ENCODE measurements around the gene TP53BP1. TPM values are rescaled to one million over a fixed set of nuclear protein-coding genes. Genes with fewer than 3 reads are reported as not detected.

Gene TP53BP1
- polyA plus RNA-seq, 4 donors, result 58.1 to 92.9 (median 84.7) TPM

DNA sequence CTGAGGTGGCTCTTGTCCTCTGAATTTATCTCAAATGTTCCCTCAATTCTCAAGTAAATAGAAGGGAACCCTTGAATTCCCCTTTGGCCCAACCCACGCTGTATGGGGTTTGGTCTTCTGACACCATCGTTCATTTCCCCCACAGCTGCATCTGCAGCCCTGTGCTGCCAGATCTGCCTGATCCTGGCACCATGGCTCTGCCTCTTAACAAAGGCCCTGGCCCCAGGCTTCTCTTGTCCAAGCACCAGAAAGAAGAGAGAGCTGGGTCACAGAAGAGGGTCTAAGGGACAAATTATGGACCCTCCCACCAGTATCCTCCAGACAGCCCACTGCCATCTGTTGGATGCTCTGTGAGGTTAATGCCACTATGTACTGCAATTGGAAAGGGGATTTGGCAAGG, 26.2 kb upstream of the TP53BP1 start:
- no peak for DNase-seq (ENCODE audit: low read depth in 4 of 4, low spot score in 3 of 4)

DNA sequence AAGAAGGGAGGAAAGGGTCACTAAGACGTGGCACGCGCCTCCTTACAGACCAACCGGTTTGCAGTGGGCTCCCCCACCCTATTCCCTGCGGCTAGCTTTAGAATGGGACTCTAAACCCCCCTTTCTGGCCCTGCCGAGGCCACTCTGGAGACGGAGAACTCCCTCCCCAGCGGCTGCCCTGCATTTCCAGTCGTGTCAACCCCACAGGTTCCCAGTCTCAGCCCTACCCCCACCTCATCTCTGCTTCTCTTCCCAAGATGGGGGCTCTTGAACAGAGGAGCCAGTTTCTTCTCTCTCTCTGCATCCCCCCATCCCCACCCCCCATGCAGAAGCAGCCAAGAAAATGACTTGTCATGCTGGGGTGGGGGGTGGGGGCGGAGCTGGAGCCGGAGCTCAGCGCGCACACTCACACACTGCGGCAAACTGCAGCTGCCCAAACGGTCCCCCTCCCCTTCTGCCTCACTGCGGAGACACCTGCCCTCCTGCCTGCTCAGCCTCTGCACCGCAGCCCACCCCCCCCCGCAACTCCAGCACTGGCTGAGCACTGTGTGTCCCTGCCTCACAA, 25.3 kb upstream of the TP53BP1 start:
- DNase-seq (ENCODE audit: low read depth in 4 of 4, low spot score in 3 of 4), result no peak

- no peak for DNase-seq (ENCODE audit: low read depth in 4 of 4, low spot score in 3 of 4)
Observed at GRCh38 chr15:43517354-43518196, 24.6 kb upstream of the TP53BP1 start, which contains the start of gene MAP1A. TSS of gene MAP1A (plus strand) at chr15:43517608. CDS start at chr15:43521474, 3,866 bp downstream.

- no peak for DNase-seq (ENCODE audit: low read depth in 4 of 4, low spot score in 3 of 4)
Observed at GRCh38 chr15:43516801-43517353, 23.9 kb upstream of the TP53BP1 start.

- no peak for DNase-seq (ENCODE audit: low read depth in 4 of 4, low spot score in 3 of 4)
Observed at GRCh38 chr15:43516185-43516584, 23.2 kb upstream of the TP53BP1 start.

- DNase-seq (ENCODE audit: low read depth in 4 of 4, low spot score in 3 of 4), result no peak
Observed at GRCh38 chr15:43515741-43516140, 22.8 kb upstream of the TP53BP1 start.

DNA sequence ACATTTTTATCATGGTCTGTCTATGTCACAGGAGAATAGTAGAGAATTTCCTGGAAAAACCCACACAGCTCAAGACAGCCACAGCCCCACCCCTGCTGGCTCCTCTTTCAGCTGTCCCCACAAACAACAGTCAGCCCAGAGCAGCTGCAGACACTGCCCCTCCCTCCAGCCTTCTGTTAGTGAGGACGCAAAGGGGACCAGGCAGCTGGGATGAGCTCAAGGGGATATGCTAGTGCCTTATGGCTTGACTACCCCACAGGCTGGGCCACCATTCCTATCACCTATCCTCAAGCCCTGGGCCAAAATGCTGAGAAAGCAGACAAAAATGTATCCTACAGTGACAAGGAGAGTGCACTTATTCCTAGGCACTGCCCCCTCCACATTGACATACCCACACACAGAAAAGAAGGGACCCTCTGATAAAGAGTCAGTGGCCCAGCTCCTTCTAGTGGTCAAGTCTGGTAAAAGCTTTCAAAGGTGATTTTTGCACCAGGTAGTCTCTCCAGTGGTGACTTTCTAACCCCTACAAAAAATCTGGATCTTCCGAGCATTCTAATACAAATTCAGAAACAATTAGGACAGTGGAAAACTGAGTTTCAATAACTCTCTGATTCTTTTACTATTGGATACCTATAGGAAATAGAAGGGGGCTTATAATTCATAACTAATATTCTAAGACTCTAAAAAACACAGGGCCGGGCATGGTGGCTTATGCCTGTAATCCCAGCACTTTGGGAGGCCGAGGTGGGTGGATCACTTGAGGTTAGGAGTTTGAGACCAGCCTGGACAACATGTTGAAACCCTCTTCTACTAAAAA, 21.5 kb upstream of the TP53BP1 start:
- DNase-seq (ENCODE audit: low read depth in 4 of 4, low spot score in 3 of 4), result no peak

DNA sequence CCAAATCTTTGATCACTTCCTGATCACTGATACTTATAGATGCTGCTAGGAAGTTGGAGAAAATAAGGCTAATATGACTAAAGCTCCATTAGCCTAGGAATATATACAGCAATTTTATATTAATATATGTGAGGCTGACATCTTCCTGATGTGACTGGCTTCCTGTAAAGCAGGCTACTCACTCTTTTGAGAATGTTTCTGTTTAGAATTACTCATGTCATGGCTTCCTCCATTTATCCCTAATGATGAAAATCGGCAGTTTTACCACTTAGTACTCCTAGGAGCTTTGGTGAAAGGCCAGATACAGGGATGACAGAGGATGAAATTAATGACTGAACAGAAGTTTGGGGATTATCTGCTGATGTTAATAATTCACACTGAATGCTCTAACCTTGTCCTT, 20.6 kb upstream of the TP53BP1 start:
- no peak for DNase-seq (ENCODE audit: low read depth in 4 of 4, low spot score in 3 of 4)

DNA sequence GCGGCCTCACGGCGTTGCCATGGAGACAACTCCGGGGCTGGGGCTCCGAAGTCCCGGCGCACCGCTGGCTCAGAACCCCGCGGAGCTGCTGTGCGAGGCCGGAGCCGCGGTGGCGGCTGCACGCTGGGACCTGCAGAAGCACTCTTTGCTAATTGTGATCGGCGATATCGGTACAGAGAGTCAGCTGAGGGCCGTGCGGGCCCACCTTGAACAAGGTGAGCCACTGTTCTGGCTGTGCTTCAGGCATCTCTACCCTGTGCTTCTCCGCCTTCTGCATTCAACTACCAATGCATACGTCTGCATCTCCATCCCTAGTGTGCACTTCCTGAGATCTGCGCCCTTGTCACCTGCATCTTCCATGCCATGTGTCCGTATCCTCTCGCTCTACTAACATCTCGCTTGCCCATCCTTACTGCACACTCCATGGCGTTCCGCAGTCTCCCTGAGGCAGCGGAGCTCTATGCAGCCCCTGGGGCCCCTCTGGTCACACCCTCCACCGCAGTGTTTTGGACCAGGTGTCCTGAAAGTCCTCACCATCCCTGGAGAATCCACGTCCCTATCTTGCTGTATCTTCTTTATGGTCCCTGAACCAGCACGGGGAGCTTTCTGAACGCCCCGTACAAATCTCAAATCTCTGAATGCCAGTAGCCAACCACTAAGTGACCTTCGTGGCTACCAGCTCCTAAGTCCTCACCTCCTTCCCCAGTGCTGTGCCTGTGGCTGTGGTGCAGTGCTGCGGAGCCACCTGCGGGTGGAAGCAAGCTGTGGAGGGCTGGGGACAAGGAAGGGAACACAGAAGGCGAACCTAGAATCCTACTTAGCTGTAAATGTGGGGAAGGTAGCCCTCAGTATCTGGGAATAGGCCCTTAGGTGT, 18.3 kb upstream of the TP53BP1 start:
- no peak for DNase-seq (ENCODE audit: low read depth in 4 of 4, low spot score in 3 of 4)

DNA sequence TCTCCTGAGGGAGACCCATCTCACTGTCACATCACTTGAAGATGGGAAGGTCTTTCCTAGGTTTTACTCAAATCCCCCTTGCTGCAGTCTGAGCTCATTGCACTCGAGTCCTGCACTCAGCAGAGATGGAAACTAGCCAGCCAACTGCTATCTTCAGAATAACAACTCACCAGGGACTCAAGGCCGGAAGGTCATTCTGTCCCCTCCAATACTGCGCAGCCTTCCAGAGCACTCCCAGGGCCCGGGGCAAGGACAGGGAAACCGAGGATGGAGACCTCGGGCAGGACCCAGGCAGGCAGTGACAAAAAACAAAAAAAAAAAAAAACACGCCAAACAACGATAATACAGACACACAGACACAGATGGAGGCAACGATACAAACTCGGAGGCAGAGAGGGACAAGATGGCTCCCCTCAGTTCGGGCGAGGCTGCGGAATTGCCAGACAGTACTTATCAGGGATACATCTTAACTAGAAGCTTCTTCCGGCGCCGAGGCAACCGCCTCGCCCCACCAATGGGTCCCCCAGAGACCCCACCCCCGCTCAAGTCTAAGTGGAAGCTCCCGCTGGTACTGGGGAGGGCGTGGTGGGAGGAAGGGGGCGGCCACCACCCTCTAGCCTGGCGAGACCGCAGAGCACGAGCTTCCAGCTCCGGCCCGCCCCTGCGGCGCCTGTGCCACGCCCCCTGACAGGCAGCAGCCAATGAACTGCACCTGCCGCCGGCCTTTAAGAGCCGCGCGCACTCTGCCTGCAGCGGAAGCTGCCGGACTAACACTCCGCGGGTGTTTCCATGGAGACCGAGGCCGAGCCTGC, 17.4 kb upstream of the TP53BP1 start:
- peak; percentile 91 to 96 (median 92) for DNase-seq (ENCODE audit: low read depth in 4 of 4, low spot score in 3 of 4)

- DNase-seq (ENCODE audit: low read depth in 4 of 4, low spot score in 3 of 4), result no peak
Observed at GRCh38 chr15:43509660-43510199, 16.8 kb upstream of the TP53BP1 start.

- DNase-seq (ENCODE audit: low read depth in 4 of 4, low spot score in 3 of 4), result no peak
Observed at GRCh38 chr15:43508991-43509659, 16.2 kb upstream of the TP53BP1 start.

- no peak for DNase-seq (ENCODE audit: low read depth in 4 of 4, low spot score in 3 of 4)
Observed at GRCh38 chr15:43508421-43508820, 15.5 kb upstream of the TP53BP1 start.

GRCh38 chr15:43505738-43506137, 12.8 kb upstream of the TP53BP1 start:
- no peak for DNase-seq (ENCODE audit: low read depth in 4 of 4, low spot score in 3 of 4)

GRCh38 chr15:43499635-43500034, 6.7 kb upstream of the TP53BP1 start:
- DNase-seq (ENCODE audit: low read depth in 4 of 4, low spot score in 3 of 4), result no peak

GRCh38 chr15:43498990-43499389, 6.0 kb upstream of the TP53BP1 start:
- no peak for DNase-seq (ENCODE audit: low read depth in 4 of 4, low spot score in 3 of 4)

- DNase-seq (ENCODE audit: low read depth in 4 of 4, low spot score in 3 of 4), result no peak
Observed at GRCh38 chr15:43493703-43494472, 932 bp upstream of the TP53BP1 start.

DNA sequence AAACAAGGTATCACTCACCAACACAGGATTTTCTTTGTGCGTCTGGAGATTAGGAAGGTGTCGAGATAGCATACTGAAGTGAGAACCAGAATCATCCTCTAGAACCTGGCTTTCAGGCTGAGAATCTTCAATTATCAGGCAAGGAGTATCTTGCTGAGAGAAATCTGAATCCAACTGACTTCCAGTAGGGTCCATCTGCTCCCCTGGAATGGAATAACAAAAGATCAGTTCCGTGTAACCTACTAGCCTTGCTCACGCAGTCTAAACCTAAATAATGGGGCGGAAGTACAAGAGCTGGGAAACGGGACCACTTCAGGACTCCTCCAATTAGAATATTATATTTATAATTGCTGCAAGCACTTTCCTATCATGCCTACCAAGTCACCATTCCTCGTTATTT, 690 bp downstream of the TP53BP1 start:
- DNase-seq (ENCODE audit: low read depth in 4 of 4, low spot score in 3 of 4), result no peak
